ENCODE results near the gene COL17A1. TPM values are rescaled to one million over a fixed set of nuclear protein-coding genes. Genes with fewer than 3 reads are reported as not detected.

The COL17A1 gene
- total RNA-seq, 4 donors from 2014 or later, result 36.0 to 181 (median 173) TPM

DNA sequence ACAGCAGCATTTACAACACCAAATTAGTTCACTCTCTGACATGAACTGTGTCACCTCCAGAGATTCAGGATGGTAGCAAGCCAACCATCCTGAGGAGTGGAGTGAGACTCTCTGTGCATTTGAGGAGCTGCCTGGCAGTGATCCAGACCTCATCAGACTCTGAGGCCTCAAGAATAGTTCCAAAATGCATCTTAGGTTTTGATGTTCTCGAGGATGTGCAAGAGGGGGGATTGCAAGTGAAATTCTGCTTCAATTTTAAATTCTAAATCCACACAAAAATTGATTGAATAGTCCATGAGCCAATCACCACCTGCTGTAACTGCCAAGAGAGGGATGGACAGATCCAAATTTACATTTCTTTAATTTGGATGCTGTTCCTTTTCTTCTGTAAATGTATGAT is 69.0 kb downstream of the COL17A1 start:
- Histone ChIP-seq H3K4me3 (no peak overlapping the region), H3K36me3 (peaks cover 0 to 52% (median 23%) of the 10 kb centered on the region in 4 donors), H3K27ac (no peak overlapping the region), H3K27me3 (no peaks in the 10 kb centered on the region), H3K4me1 (no peaks in the 10 kb centered on the region), H3K9me3 (no peaks in the 10 kb centered on the region)
- intact Hi-C loops (cut with DNase I; ENCODE audit: low total_unique reads) (no loop called here), in situ Hi-C loops (cut with MboI; ENCODE audit: low pct_ligation_motif_present in 1 of 4, low pct_unique_long_range_greater_than_20kb in 1 of 4, low sequenced_read_pairs in 3 of 4) (no loop called here)
- no peak for DNase-seq
- TF ChIP-seq EP300 (IDR thresholded peaks at IDR 0.05; ENCODE audit: low read depth) (no peak), POLR2AphosphoS5 (IDR thresholded peaks at IDR 0.05) (no peak), POLR2A (IDR thresholded peaks at IDR 0.05) (no peak)
- TF ChIP-seq, protein P1, sequence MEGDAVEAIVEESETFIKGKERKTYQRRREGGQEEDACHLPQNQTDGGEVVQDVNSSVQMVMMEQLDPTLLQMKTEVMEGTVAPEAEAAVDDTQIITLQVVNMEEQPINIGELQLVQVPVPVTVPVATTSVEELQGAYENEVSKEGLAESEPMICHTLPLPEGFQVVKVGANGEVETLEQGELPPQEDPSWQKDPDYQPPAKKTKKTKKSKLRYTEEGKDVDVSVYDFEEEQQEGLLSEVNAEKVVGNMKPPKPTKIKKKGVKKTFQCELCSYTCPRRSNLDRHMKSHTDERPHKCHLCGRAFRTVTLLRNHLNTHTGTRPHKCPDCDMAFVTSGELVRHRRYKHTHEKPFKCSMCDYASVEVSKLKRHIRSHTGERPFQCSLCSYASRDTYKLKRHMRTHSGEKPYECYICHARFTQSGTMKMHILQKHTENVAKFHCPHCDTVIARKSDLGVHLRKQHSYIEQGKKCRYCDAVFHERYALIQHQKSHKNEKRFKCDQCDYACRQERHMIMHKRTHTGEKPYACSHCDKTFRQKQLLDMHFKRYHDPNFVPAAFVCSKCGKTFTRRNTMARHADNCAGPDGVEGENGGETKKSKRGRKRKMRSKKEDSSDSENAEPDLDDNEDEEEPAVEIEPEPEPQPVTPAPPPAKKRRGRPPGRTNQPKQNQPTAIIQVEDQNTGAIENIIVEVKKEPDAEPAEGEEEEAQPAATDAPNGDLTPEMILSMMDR (IDR thresholded peaks at IDR 0.05), result no peak
- 84% methylated on average over 1 of the region's 1 CpG; no CpG with 5 or more reads in 1 of the 2 donors for WGBS, 2 donors (ENCODE audit: low coverage in 1 of 2)

DNA sequence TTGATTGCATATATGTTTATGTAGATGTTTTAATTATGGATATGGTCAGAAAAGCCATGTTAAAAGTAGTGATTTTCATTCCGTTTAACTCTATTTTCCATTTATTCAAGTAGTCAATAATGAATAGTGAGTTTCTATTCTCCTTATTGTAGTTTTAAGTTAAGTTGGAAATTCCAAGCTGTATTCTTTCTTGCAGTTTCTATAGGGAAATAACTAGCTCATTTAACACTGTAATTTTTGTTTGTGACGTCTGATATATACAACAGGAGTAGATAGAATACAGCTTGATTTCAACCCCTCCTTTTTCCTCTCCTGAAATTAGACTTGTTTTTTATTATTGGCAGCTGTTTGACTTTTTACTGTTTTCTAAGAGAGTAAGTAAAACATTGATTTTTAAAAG is 71.5 kb downstream of the COL17A1 start:
- H3K27ac ChIP-seq, result no peak overlapping the region
- H3K4me1 ChIP-seq, result no peaks in the 10 kb centered on the region
- in situ Hi-C loops (cut with MboI; ENCODE audit: low pct_ligation_motif_present in 1 of 4, low pct_unique_long_range_greater_than_20kb in 1 of 4, low sequenced_read_pairs in 3 of 4) (no loop called here), intact Hi-C loops (cut with DNase I; ENCODE audit: low total_unique reads) (no loop called here)
- TF ChIP-seq POLR2AphosphoS5 (IDR thresholded peaks at IDR 0.05) (no peak), EP300 (IDR thresholded peaks at IDR 0.05; ENCODE audit: low read depth) (no peak)
- WGBS, 2 donors (ENCODE audit: low coverage in 1 of 2), result 83 to 94% methylated on average over 2 of the region's 2 CpGs
- DNase-seq, result no peak
- no peak overlapping the region for H3K4me3 ChIP-seq
- peaks cover 0 to 30% (median 15%) of the 10 kb centered on the region in 4 donors for H3K36me3 ChIP-seq
- no peaks in the 10 kb centered on the region for H3K27me3 ChIP-seq
- H3K9me3 ChIP-seq, result no peaks in the 10 kb centered on the region

DNA sequence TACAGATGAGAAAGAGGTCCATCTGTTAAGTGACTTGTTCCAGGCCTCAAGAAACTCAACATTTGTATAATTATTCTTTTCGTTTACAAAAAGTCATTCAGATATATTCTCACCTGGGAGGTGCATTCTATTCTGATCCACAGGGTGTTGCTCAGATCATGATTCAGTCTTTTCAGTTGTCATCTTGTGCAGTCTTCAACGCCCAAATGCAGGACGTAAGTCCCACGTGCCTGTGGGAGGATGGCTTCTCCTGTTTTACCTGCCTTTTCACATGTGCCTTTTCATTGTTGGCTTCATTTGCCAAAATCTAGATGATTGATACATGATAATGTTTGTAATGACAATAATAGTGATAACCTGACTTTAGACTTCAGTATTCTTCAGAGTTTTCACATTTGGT is 72.2 kb downstream of the COL17A1 start:
- Histone ChIP-seq H3K4me1 (no peaks in the 10 kb centered on the region), H3K27ac (no peak overlapping the region), H3K36me3 (peaks cover 0 to 29% (median 14%) of the 10 kb centered on the region in 4 donors), H3K4me3 (no peak overlapping the region), H3K27me3 (no peaks in the 10 kb centered on the region), H3K9me3 (no peaks in the 10 kb centered on the region)
- intact Hi-C loops (cut with DNase I; ENCODE audit: low total_unique reads), result no loop called here
- DNase-seq, result no peak
- in situ Hi-C loops (cut with MboI; ENCODE audit: low pct_ligation_motif_present in 1 of 4, low pct_unique_long_range_greater_than_20kb in 1 of 4, low sequenced_read_pairs in 3 of 4), result no loop called here
- TF ChIP-seq EP300 (IDR thresholded peaks at IDR 0.05; ENCODE audit: low read depth) (no peak), POLR2AphosphoS5 (IDR thresholded peaks at IDR 0.05) (no peak)
- WGBS, 2 donors (ENCODE audit: low coverage in 1 of 2), result 92 to 95% methylated on average over 4 of the region's 4 CpGs

DNA sequence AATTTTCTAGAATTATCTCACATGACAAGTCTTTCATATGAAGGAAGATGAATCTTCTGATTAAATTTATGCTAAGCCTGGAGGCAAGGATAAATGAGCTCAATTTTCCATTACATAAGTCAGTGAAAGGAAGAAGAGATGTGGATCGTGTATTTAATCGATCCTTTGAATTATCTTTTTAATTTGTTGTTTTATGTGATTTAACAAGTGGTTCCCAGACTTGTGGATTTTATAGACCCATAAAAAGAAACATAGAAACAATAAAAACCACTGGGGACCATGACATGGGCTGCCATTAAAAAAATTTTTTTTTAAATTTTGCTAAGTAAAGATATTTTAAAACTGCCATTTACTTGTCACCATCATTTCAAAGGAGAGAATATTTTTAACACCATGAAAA is 73.8 kb downstream of the COL17A1 start:
- DNase-seq, result no peak
- intact Hi-C loops (cut with DNase I; ENCODE audit: low total_unique reads), result no loop called here
- TF ChIP-seq POLR2AphosphoS5 (IDR thresholded peaks at IDR 0.05), result no peak
- TF ChIP-seq POLR2A (IDR thresholded peaks at IDR 0.05), result no peak
- TF ChIP-seq, protein P1 (IDR thresholded peaks at IDR 0.05), result no peak
- TF ChIP-seq EP300 (IDR thresholded peaks at IDR 0.05; ENCODE audit: low read depth), result no peak
- Histone ChIP-seq H3K9me3 (no peaks in the 10 kb centered on the region), H3K27ac (no peak overlapping the region), H3K4me1 (no peaks in the 10 kb centered on the region), H3K27me3 (no peaks in the 10 kb centered on the region), H3K36me3 (peaks cover 0 to 36% (median 14%) of the 10 kb centered on the region in 4 donors), H3K4me3 (no peak overlapping the region)
- in situ Hi-C loops (cut with MboI; ENCODE audit: low pct_ligation_motif_present in 1 of 4, low pct_unique_long_range_greater_than_20kb in 1 of 4, low sequenced_read_pairs in 3 of 4), result no loop called here
- WGBS, 2 donors (ENCODE audit: low coverage in 1 of 2), result 76 to 82% methylated on average over 2 of the region's 2 CpGs

DNA sequence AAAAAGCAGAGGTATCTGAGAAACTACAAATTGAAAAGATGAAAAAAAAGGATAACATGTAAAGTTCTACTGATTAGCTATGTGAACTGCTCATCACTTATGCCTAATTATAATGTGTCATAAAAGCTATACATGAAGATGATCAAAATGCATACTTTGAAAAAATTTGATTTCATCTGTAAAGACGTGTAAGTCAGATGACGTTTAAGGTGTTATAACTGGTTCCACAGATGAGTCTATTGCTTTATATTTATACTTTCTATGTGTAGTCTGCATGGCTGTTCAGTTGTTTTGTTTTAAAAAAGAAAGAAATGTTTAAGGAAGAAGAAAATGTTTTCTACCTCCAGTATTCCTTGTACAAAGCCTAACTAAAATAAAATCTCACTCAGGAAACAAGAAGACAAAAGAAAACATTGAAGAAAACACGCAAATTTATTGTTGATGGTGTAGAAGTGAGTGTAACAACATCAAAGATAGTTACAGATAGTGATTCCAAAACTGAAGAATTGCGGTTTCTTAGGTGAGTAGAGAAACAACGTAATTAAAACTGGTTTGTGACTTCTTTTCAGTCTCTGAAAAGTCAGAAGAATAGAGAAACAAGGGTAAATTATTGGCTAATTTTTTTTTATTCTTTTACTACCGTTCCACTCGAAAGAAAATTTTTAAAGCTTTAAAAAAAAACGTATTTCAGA is 80.4 kb downstream of the COL17A1 start:
- Histone ChIP-seq H3K4me3 (no peak overlapping the region), H3K4me1 (no peaks in the 10 kb centered on the region), H3K9me3 (no peaks in the 10 kb centered on the region), H3K27me3 (no peaks in the 10 kb centered on the region), H3K27ac (no peak overlapping the region), H3K36me3 (peaks cover 0 to 73% (median 32%) of the 10 kb centered on the region in 4 donors)
- in situ Hi-C loops (cut with MboI; ENCODE audit: low pct_ligation_motif_present in 1 of 4, low pct_unique_long_range_greater_than_20kb in 1 of 4, low sequenced_read_pairs in 3 of 4), result no loop called here
- TF ChIP-seq, protein P1 (IDR thresholded peaks at IDR 0.05), result no peak
- TF ChIP-seq EP300 (IDR thresholded peaks at IDR 0.05; ENCODE audit: low read depth) (no peak), POLR2AphosphoS5 (IDR thresholded peaks at IDR 0.05) (no peak), POLR2A (IDR thresholded peaks at IDR 0.05) (no peak)
- WGBS, 2 donors (ENCODE audit: low coverage in 1 of 2), result 87 to 88% methylated on average over 8 of the region's 8 CpGs
- no peak for DNase-seq
- intact Hi-C loops (cut with DNase I; ENCODE audit: low total_unique reads), result no loop called here

Data from transverse colon (tissue), 4 donors.